Neural progenitor cell (in vitro differentiated cells): Measurements from ENCODE around the gene PIK3CB. TPM values are rescaled to one million over a fixed set of nuclear protein-coding genes. Genes with fewer than 3 reads are reported as not detected.
"Not testable (repeated sequence)": the region's sequence is repeated elsewhere in the genome, so short reads cannot be mapped to it uniquely, and the experiment has no call there.

Experiments used
- DNase-seq: peaks from one replicate; pipeline ENCODE4 v3.0.0-alpha.2; 2016; ENCODE audit warnings: low spot score
- H2AFZ ChIP-seq: fragments of 200-600 bp; sonication (generic); replicated peaks from 2 replicates; pipeline ENCODE4 v1.6.1; 2016; ENCODE audit warnings: antibody characterized with exemption
- H3F3A ChIP-seq: fragments of 200-600 bp; sonication (generic); 2 replicates; pipeline ENCODE4 v1.6.1; 2016; ENCODE audit warnings: antibody characterized with exemption, low read depth
- H3K27ac ChIP-seq: fragments of 200-600 bp; sonication (generic); 2 replicates; pipeline ENCODE4 v1.5.1; 2016; ENCODE audit warnings: mild to moderate bottlenecking
- H3K27me3 ChIP-seq: fragments of 200-600 bp; sonication (generic); 2 replicates; pipeline ENCODE4 v1.6.1; 2016; ENCODE audit warnings: mild to moderate bottlenecking, moderate library complexity
- H3K36me3 ChIP-seq: fragments of 200-600 bp; sonication (generic); 2 replicates; pipeline ENCODE4 v1.5.1; 2016
- H3K4me1 ChIP-seq: fragments of 200-600 bp; sonication (generic); 2 replicates; pipeline ENCODE4 v1.6.1; 2016; ENCODE audit warnings: mixed run types
- H3K4me2 ChIP-seq: fragments of 200-600 bp; sonication (generic); 2 replicates; pipeline ENCODE4 v1.6.1; 2016
- H3K4me3 ChIP-seq: fragments of 200-600 bp; sonication (generic); 2 replicates; pipeline ENCODE4 v1.5.1; 2016
- H3K79me2 ChIP-seq: fragments of 200-600 bp; sonication (generic); 2 replicates; pipeline ENCODE4 v1.6.1; 2016; ENCODE audit warnings: low read depth
- H3K9ac ChIP-seq: fragments of 200-600 bp; sonication (generic); 2 replicates; pipeline ENCODE4 v1.6.1; 2016
- H3K9me3 ChIP-seq: fragments of 200-600 bp; sonication (generic); 2 replicates; pipeline ENCODE4 v1.5.1; 2016; ENCODE audit warnings: low read depth
- H4K20me1 ChIP-seq: fragments of 200-600 bp; sonication (generic); 2 replicates; pipeline ENCODE4 v1.6.1; 2016; ENCODE audit warnings: low read depth
- H3K27ac Mint-ChIP-seq: 3 replicates; pipeline ENCODE4 v1.8.0; 2021; ENCODE audit warnings: mixed read lengths
- H3K27me3 Mint-ChIP-seq: 2 replicates; pipeline ENCODE4 v1.8.0; 2022; ENCODE audit warnings: low read depth, mild to moderate bottlenecking, inconsistent platforms, moderate library complexity, mixed read lengths; ENCODE audit not compliant: insufficient read depth
- H3K36me3 Mint-ChIP-seq: 3 replicates; pipeline ENCODE4 v1.8.0; 2021; ENCODE audit warnings: mixed read lengths
- H3K4me1 Mint-ChIP-seq: 3 replicates; pipeline ENCODE4 v1.8.0; 2021; ENCODE audit warnings: mixed read lengths
- H3K4me3 Mint-ChIP-seq: 3 replicates; pipeline ENCODE4 v1.8.0; 2021; ENCODE audit warnings: mild to moderate bottlenecking, moderate library complexity, mixed read lengths
- H3K9me3 Mint-ChIP-seq: 3 replicates; pipeline ENCODE4 v1.8.0; 2020; ENCODE audit warnings: mixed read lengths
- CTCF ChIP-seq: fragments of 200-600 bp; sonication (generic); IDR thresholded peaks from 2 replicates; pipeline ENCODE4 v1.5.1; 2017; ENCODE audit warnings: antibody characterized with exemption, mild to moderate bottlenecking
- EZH2 ChIP-seq: fragments of 200-600 bp; sonication (generic); IDR thresholded peaks from 2 replicates; pipeline ENCODE4 v1.6.1; 2017; ENCODE audit warnings: antibody characterized with exemption, mild to moderate bottlenecking, moderate library complexity
- EZH2phosphoT487 ChIP-seq: fragments of 200-600 bp; sonication (generic); IDR thresholded peaks from 2 replicates; pipeline ENCODE4 v1.6.1; 2017; ENCODE audit warnings: antibody characterized with exemption
- total RNA-seq: library from RNA; depleted of rRNA; stranded (reverse); fragments of >200 nt; gene quantifications from 2 replicates; pipeline ENCODE4 v1.2.3, GENCODE V29; 2015; ENCODE audit warnings: low replicate concordance

PIK3CB gene
- total RNA-seq, 1 donor from 2014 or later = 17.7 TPM

GRCh38 chr3:138850151-138850550, 15.4 kb upstream of the PIK3CB start:
- DNase-seq = no peak
- Histone ChIP-seq H4K20me1 (no peaks in the 10 kb centered on the region), H3F3A (peaks cover 25% of the 10 kb centered on the region), H3K79me2 (no peaks in the 10 kb centered on the region), H3K4me1 (peaks cover 16% of the 10 kb centered on the region), H3K4me3 (no peak overlapping the region), H3K9me3 (no peaks in the 10 kb centered on the region), H3K27me3 (no peaks in the 10 kb centered on the region), H3K27ac (no peak overlapping the region), H3K36me3 (no peaks in the 10 kb centered on the region), H3K9ac (no peak overlapping the region), H3K4me2 (no peak overlapping the region), H2AFZ (no peak overlapping the region)
- H3K36me3 Mint-ChIP-seq = no peaks in the 10 kb centered on the region
- no peaks in the 10 kb centered on the region for H3K9me3 Mint-ChIP-seq
- TF ChIP-seq EZH2phosphoT487 (no peak), EZH2 (no peak), CTCF (no peak)
- H3K4me3 Mint-ChIP-seq = no peak overlapping the region
- no peak overlapping the region for H3K27ac Mint-ChIP-seq
- H3K4me1 Mint-ChIP-seq = peaks cover 8% of the 10 kb centered on the region
- H3K27me3 Mint-ChIP-seq = peaks cover 6% of the 10 kb centered on the region

- no peaks in the 10 kb centered on the region for H4K20me1 ChIP-seq
- no peak overlapping the region for H3K27ac ChIP-seq
- H3K4me1 Mint-ChIP-seq = peaks cover 8% of the 10 kb centered on the region
- no peak overlapping the region for H3K27ac Mint-ChIP-seq
- H3K4me3 ChIP-seq = no peak overlapping the region
- H3F3A ChIP-seq = peaks cover 30% of the 10 kb centered on the region
- no peak overlapping the region for H2AFZ ChIP-seq
- no peak overlapping the region for H3K4me2 ChIP-seq
- no peak overlapping the region for H3K4me3 Mint-ChIP-seq
- H3K27me3 ChIP-seq = no peaks in the 10 kb centered on the region
- no peak overlapping the region for H3K9ac ChIP-seq
- peaks cover 20% of the 10 kb centered on the region for H3K4me1 ChIP-seq
- no peaks in the 10 kb centered on the region for H3K9me3 ChIP-seq
- no peaks in the 10 kb centered on the region for H3K9me3 Mint-ChIP-seq
- no peaks in the 10 kb centered on the region for H3K36me3 Mint-ChIP-seq
- no peaks in the 10 kb centered on the region for H3K36me3 ChIP-seq
- no peaks in the 10 kb centered on the region for H3K79me2 ChIP-seq
- H3K27me3 Mint-ChIP-seq = peaks cover 6% of the 10 kb centered on the region
- no peak for TF ChIP-seq EZH2
- no peak for TF ChIP-seq CTCF
- no peak for TF ChIP-seq EZH2phosphoT487
- DNase-seq = peak; percentile 11
Observed at GRCh38 chr3:138849222-138849940, 14.7 kb upstream of the PIK3CB start.

- Histone ChIP-seq H3F3A (peaks cover 30% of the 10 kb centered on the region), H2AFZ (no peak overlapping the region), H3K4me2 (no peak overlapping the region), H3K27ac (no peak overlapping the region), H3K27me3 (no peaks in the 10 kb centered on the region), H3K9me3 (no peaks in the 10 kb centered on the region), H3K4me3 (no peak overlapping the region), H3K79me2 (no peaks in the 10 kb centered on the region), H3K9ac (no peak overlapping the region), H4K20me1 (no peaks in the 10 kb centered on the region), H3K36me3 (no peaks in the 10 kb centered on the region), H3K4me1 (peaks cover 20% of the 10 kb centered on the region)
- H3K4me3 Mint-ChIP-seq = no peak overlapping the region
- H3K27me3 Mint-ChIP-seq = peaks cover 6% of the 10 kb centered on the region
- H3K27ac Mint-ChIP-seq = no peak overlapping the region
- no peak for DNase-seq
- H3K36me3 Mint-ChIP-seq = no peaks in the 10 kb centered on the region
- H3K9me3 Mint-ChIP-seq = no peaks in the 10 kb centered on the region
- TF ChIP-seq EZH2phosphoT487 = no peak
- TF ChIP-seq EZH2 = no peak
- TF ChIP-seq CTCF = no peak
- peaks cover 8% of the 10 kb centered on the region for H3K4me1 Mint-ChIP-seq
Observed at GRCh38 chr3:138848696-138849095, 14.0 kb upstream of the PIK3CB start.

- not testable (repeated sequence) for H4K20me1 ChIP-seq, H3K9me3 ChIP-seq, H3K36me3 ChIP-seq, H3K27me3 Mint-ChIP-seq, H3K9me3 Mint-ChIP-seq, H3K36me3 Mint-ChIP-seq, H3K4me3 ChIP-seq, DNase-seq, H3K4me1 Mint-ChIP-seq, H3K4me3 Mint-ChIP-seq, H3K79me2 ChIP-seq, H3K9ac ChIP-seq, H3K27me3 ChIP-seq, H3K27ac Mint-ChIP-seq
- Histone ChIP-seq H2AFZ (peak overlapping the region; percentile 57), H3F3A (peaks cover 36% of the 10 kb centered on the region), H3K4me1 (peaks cover 20% of the 10 kb centered on the region), H3K4me2 (peak overlapping the region; percentile 48), H3K27ac (peak overlapping the region; percentile 93)
Observed at GRCh38 chr3:138846824-138847223, 12.1 kb upstream of the PIK3CB start.
